Upper lobe of right lung (tissue), 1 donor: ENCODE data around the gene ACOXL. TPM values are rescaled to one million over a fixed set of nuclear protein-coding genes. Genes with fewer than 3 reads are reported as not detected.

Experiments used
- ATAC-seq: fragments of 200-7000 bp; cut with Tn5 transposase; one replicate; pipeline ENCODE4 v1.9.1; 2020; ENCODE audit warnings: mild to moderate bottlenecking, moderate library complexity
- DNase-seq: peaks from one replicate; pipeline ENCODE4 v3.0.0-alpha.2; 2020
- H3K27ac ChIP-seq: fragments of 200-600 bp; one replicate; pipeline ENCODE4 v1.8.0; 2022
- H3K27me3 ChIP-seq: fragments of 200-600 bp; one replicate; pipeline ENCODE4 v1.8.0; 2022; ENCODE audit warnings: mild to moderate bottlenecking
- H3K36me3 ChIP-seq: fragments of 200-600 bp; one replicate; pipeline ENCODE4 v1.8.0; 2022
- H3K4me1 ChIP-seq: fragments of 200-600 bp; one replicate; pipeline ENCODE4 v1.8.0; 2022
- H3K4me3 ChIP-seq: fragments of 200-600 bp; one replicate; pipeline ENCODE4 v1.8.0; 2022; ENCODE audit warnings: mild to moderate bottlenecking
- H3K9me3 ChIP-seq: fragments of 200-600 bp; one replicate; pipeline ENCODE4 v1.8.0; 2022
- intact Hi-C: fragments of 100-400 bp; cut with DNase I; formaldehyde crosslinking; loops from one replicate; pipeline ENCODE4 v1.11.0; 2022
- total RNA-seq: library from RNA; stranded (reverse); fragmentation: NEBNext Ultra II Directional; extraction: Animal tissue kit (Norgen Biotek cat#: 25700); gene quantifications from one replicate; pipeline ENCODE4 v1.2.1, GENCODE V29; 2021
- TF ChIP-seq, protein P1 (sequence below): fragments of 200-600 bp; IDR thresholded peaks from one replicate; pipeline ENCODE4 v1.8.0; 2022; ENCODE audit warnings: antibody characterized with exemption
- donor health status: DM: no; HTN: yes; CAD: no; lungs with severe emphysema.

Gene ACOXL
- total RNA-seq, 1 donor from 2014 or later, result 47.5 TPM

DNA sequence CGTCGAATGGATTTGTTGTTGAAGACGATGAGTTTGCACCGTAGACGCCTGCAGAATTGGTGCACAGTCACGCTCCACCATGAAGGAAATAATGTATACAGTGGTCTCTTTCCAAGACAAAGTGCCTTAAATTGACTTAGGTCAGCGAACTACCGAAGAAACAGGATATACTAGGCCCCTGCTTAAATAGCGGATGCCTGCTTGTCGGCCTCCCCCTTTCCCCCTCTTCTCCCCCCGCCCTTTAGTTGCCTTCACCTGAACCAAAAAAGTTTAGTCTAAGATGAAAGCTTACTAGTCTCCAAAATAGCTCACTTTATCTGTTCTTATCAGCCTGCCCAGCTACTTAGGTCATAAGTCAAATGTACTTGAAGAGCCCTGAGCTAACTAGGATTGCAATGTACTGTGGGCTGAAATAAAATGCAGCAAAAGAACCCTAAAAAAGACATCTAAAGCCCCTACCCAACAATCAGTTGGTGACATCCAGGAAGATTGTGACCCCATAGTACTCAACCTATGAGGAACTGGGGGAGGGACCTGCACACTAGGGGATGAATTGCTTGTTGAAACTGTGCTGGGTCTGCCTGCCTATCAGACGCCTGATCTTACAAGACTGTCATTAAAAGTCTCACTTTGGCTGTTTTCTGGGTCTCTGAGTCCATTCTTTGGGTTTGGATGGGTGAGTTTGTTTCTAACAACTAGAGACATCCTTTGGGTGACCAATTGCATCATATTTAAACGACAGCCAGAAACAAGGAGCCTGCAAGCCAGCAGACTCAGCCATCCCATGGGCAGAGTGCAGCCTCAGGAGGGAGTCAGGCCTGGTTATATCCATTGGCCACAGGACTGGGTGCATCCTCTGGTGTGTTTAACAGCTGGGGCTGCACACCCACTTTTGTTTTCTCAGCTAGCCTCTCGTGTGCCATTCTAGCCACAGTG is 14.5 kb downstream of the ACOXL start:
- ATAC-seq (no peak), DNase-seq (no peak)
- H3K9me3 ChIP-seq, result no peaks in the 10 kb centered on the region
- H3K4me3 ChIP-seq, result no peak overlapping the region
- no peaks in the 10 kb centered on the region for H3K36me3 ChIP-seq
- no peaks in the 10 kb centered on the region for H3K4me1 ChIP-seq
- H3K27me3 ChIP-seq, result no peaks in the 10 kb centered on the region
- no peak overlapping the region for H3K27ac ChIP-seq
- intact Hi-C loops, result no loop called here
- TF ChIP-seq, protein P1, sequence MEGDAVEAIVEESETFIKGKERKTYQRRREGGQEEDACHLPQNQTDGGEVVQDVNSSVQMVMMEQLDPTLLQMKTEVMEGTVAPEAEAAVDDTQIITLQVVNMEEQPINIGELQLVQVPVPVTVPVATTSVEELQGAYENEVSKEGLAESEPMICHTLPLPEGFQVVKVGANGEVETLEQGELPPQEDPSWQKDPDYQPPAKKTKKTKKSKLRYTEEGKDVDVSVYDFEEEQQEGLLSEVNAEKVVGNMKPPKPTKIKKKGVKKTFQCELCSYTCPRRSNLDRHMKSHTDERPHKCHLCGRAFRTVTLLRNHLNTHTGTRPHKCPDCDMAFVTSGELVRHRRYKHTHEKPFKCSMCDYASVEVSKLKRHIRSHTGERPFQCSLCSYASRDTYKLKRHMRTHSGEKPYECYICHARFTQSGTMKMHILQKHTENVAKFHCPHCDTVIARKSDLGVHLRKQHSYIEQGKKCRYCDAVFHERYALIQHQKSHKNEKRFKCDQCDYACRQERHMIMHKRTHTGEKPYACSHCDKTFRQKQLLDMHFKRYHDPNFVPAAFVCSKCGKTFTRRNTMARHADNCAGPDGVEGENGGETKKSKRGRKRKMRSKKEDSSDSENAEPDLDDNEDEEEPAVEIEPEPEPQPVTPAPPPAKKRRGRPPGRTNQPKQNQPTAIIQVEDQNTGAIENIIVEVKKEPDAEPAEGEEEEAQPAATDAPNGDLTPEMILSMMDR, result no peak

- Histone ChIP-seq H3K4me3 (no peak overlapping the region), H3K4me1 (no peaks in the 10 kb centered on the region), H3K27me3 (no peaks in the 10 kb centered on the region), H3K36me3 (no peaks in the 10 kb centered on the region), H3K9me3 (no peaks in the 10 kb centered on the region), H3K27ac (no peak overlapping the region)
- ATAC-seq (no peak), DNase-seq (no peak)
- intact Hi-C loops, result no loop called here
- TF ChIP-seq, protein P1, result no peak
Observed at GRCh38 chr2:110747522-110748488, 15.4 kb downstream of the ACOXL start.

- TF ChIP-seq, protein P1, result no peak
- no peak overlapping the region for H3K4me3 ChIP-seq
- H3K27ac ChIP-seq, result no peak overlapping the region
- no peaks in the 10 kb centered on the region for H3K4me1 ChIP-seq
- no peaks in the 10 kb centered on the region for H3K9me3 ChIP-seq
- ATAC-seq (peak; percentile 25), DNase-seq (no peak)
- H3K27me3 ChIP-seq, result no peaks in the 10 kb centered on the region
- intact Hi-C loops, result no loop called here
- no peaks in the 10 kb centered on the region for H3K36me3 ChIP-seq
Observed at GRCh38 chr2:110748489-110748867, 16.1 kb downstream of the ACOXL start.

- Histone ChIP-seq H3K36me3 (no peaks in the 10 kb centered on the region), H3K4me3 (no peak overlapping the region), H3K27me3 (no peaks in the 10 kb centered on the region), H3K9me3 (no peaks in the 10 kb centered on the region), H3K27ac (no peak overlapping the region), H3K4me1 (no peaks in the 10 kb centered on the region)
- intact Hi-C loops, result no loop called here
- DNase-seq, result no peak
- no peak for ATAC-seq
- TF ChIP-seq, protein P1, result no peak
Observed at GRCh38 chr2:110751642-110752041, 19.3 kb downstream of the ACOXL start.

- TF ChIP-seq, protein P1, result no peak
- Histone ChIP-seq H3K27ac (no peak overlapping the region), H3K36me3 (no peaks in the 10 kb centered on the region), H3K9me3 (no peaks in the 10 kb centered on the region), H3K4me3 (no peak overlapping the region), H3K4me1 (no peaks in the 10 kb centered on the region), H3K27me3 (no peaks in the 10 kb centered on the region)
- intact Hi-C loops, result no loop called here
- no peak for ATAC-seq
- no peak for DNase-seq
Observed at GRCh38 chr2:110752871-110753270, 20.5 kb downstream of the ACOXL start.
